Parathyroid adenoma (tissue), 2 donors: Measurements from ENCODE around the gene ZNF385A.

Source experiments
- H2AFZ ChIP-seq: fragments of 300-600 bp; sonication (generic); one replicate; pipeline ENCODE4 v1.7.0; 2017; ENCODE audit warnings: antibody characterized with exemption, mild to moderate bottlenecking
- H3K27ac ChIP-seq: fragments of 300-600 bp; sonication (generic); one replicate; pipeline ENCODE4 v1.7.0; 2017
- H3K27me3 ChIP-seq: fragments of 300-600 bp; sonication (generic); one replicate; pipeline ENCODE4 v1.7.0; 2017; ENCODE audit warnings: low read length; ENCODE audit not compliant: control insufficient read depth, insufficient read depth
- H3K36me3 ChIP-seq: fragments of 300-600 bp; sonication (generic); one replicate; pipeline ENCODE4 v1.7.0; 2017; ENCODE audit warnings: low read length; ENCODE audit not compliant: control insufficient read depth, insufficient read depth
- H3K4me1 ChIP-seq: fragments of 300-600 bp; sonication (generic); one replicate; pipeline ENCODE4 v1.7.0; 2017; ENCODE audit warnings: control low read depth
- H3K4me2 ChIP-seq: fragments of 300-600 bp; sonication (generic); one replicate; pipeline ENCODE4 v1.7.0; 2017; ENCODE audit warnings: low read length
- H3K4me3 ChIP-seq: fragments of 300-600 bp; sonication (generic); one replicate; pipeline ENCODE4 v1.7.0; 2017; ENCODE audit warnings: low read depth, low read length
- H3K79me2 ChIP-seq: fragments of 300-600 bp; sonication (generic); one replicate; pipeline ENCODE4 v1.7.0; 2017; ENCODE audit warnings: control low read depth
- H3K9ac ChIP-seq: fragments of 300-600 bp; sonication (generic); one replicate; pipeline ENCODE4 v1.7.0; 2017; ENCODE audit warnings: mild to moderate bottlenecking
- H3K9me3 ChIP-seq: fragments of 300-600 bp; sonication (generic); one replicate; pipeline ENCODE4 v1.7.0; 2017; ENCODE audit warnings: low read length; ENCODE audit not compliant: control insufficient read depth
- CTCF ChIP-seq: fragments of 300-600 bp; sonication (generic); IDR thresholded peaks from one replicate; pipeline ENCODE4 v1.7.0; 2017; ENCODE audit warnings: antibody characterized with exemption, mild to moderate bottlenecking
- donor health status: primary hyperparathyroidism.

Gene ZNF385A

GRCh38 chr12:54412348-54412747 is 27.8 kb upstream of the ZNF385A start:
- H3K4me1 ChIP-seq, result peaks cover 4% of the 10 kb centered on the region

GRCh38 chr12:54411391-54412241 is 27.1 kb upstream of the ZNF385A start:
- Histone ChIP-seq H3K4me1 (peaks cover 4% of the 10 kb centered on the region), H3K79me2 (no peaks in the 10 kb centered on the region), H3K4me3 (no peak overlapping the region), H3K27ac (peak overlapping the region; percentile 9), H3K9me3 (no peaks in the 10 kb centered on the region), H2AFZ (no peak overlapping the region), H3K27me3 (no peaks in the 10 kb centered on the region), H3K9ac (no peak overlapping the region), H3K4me2 (no peak overlapping the region), H3K36me3 (no peaks in the 10 kb centered on the region)
- TF ChIP-seq CTCF, result no peak

More at GRCh38 chr12:54412348-54412747, 27.8 kb upstream of the ZNF385A start:
- H3K9ac ChIP-seq, result no peak overlapping the region
- no peak overlapping the region for H3K4me2 ChIP-seq
- H3K27ac ChIP-seq, result peak overlapping the region; percentile 64
- TF ChIP-seq CTCF, result no peak
- H3K36me3 ChIP-seq, result no peaks in the 10 kb centered on the region
- no peaks in the 10 kb centered on the region for H3K79me2 ChIP-seq
- H3K4me3 ChIP-seq, result no peak overlapping the region
- no peaks in the 10 kb centered on the region for H3K9me3 ChIP-seq
- H3K27me3 ChIP-seq, result no peaks in the 10 kb centered on the region
- H2AFZ ChIP-seq, result no peak overlapping the region

- TF ChIP-seq CTCF, result no peak
- Histone ChIP-seq H3K27me3 (no peaks in the 10 kb centered on the region), H3K4me3 (no peak overlapping the region), H3K9ac (no peak overlapping the region), H3K9me3 (no peaks in the 10 kb centered on the region), H3K27ac (no peak overlapping the region), H3K79me2 (no peaks in the 10 kb centered on the region), H3K36me3 (no peaks in the 10 kb centered on the region), H3K4me1 (peaks cover 4% of the 10 kb centered on the region), H2AFZ (no peak overlapping the region), H3K4me2 (no peak overlapping the region)
These were observed 24.7 kb upstream of the ZNF385A start for GRCh38 chr12:54409267-54409666.

DNA sequence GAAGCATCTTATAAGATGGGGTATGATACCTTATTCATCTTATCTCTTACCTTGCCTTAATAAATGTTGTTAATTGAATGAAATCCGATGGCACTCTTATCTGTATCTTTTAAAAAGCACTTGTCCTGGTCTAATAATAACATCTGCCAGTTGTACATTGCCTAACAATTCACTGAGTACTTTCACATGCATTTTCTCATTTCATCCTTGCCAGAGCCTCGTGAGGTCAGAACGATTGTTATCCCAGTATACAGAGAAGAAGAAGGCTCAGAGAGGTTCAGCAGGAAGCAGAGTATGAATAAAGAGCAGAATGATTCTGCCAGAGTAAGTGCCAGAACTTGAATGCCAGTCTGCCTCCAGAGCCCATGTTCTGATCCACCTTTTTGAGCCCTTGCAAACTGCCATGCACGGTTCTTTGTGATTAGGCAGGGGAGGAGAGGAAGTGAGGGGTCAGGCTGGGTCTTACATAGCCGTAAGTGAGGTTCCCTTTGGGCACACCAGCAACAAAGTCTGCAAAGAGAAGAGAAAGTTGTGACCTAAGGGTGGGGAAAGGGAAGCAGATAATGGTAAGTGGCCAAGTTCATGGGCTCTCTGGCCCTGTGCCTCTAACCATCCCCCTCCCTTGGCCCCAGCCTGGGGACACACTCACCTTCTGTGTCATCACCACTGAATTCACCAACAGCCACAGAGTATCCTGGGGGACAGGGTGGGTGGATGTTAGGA is 22.8 kb upstream of the ZNF385A start:
- no peak for TF ChIP-seq CTCF
- Histone ChIP-seq H3K9me3 (no peaks in the 10 kb centered on the region), H3K4me3 (no peak overlapping the region), H3K9ac (no peak overlapping the region), H3K27ac (no peak overlapping the region), H2AFZ (no peak overlapping the region), H3K36me3 (no peaks in the 10 kb centered on the region), H3K79me2 (no peaks in the 10 kb centered on the region), H3K27me3 (no peaks in the 10 kb centered on the region), H3K4me2 (no peak overlapping the region), H3K4me1 (no peaks in the 10 kb centered on the region)
